ENCODE results near the gene OS9. TPM values are rescaled to one million over a fixed set of nuclear protein-coding genes. Genes with fewer than 3 reads are reported as not detected.

The OS9 gene
- polyA plus RNA-seq, 2 of the 4 experiments (the other 2 are of a cell fraction): 128 to 183 TPM

DNA sequence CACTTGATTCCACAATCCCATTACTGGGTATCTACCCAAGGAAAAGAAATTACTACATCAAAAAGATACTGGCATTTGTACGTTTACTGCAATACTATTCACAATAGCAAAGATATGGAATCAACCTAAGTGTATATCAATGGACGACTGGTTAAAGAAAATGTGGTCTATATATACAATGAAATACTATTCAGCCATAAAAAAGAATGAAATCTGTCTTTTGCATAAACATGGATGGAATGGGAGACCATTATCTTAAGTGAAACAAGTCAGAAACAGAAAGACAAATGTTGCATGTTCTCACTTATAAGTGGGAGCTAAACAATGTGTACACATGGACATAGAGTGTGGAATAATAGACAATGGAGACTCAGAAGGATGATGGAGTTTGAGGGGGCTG is 5.0 kb upstream of the OS9 start:
- no peak for ATAC-seq
- TF ChIP-seq CBX2 (IDR thresholded peaks at IDR 0.05; ENCODE audit: borderline replicate concordance, low read depth) (no peak), BHLHE40 (IDR thresholded peaks at IDR 0.05; ENCODE audit: low read depth, low read length) (no peak), JUNB (IDR thresholded peaks at IDR 0.05) (no peak), JUN (IDR thresholded peaks at IDR 0.05) (no peak), CHD4 (IDR thresholded peaks at IDR 0.05; ENCODE audit: borderline replicate concordance) (no peak), EP300 (IDR thresholded peaks at IDR 0.05) (no peak), CBX8 (IDR thresholded peaks at IDR 0.05) (no peak), RAD21 (conservative IDR thresholded peaks at IDR 0.05 in 1 of 2, IDR thresholded peaks at IDR 0.05 in 1 of 2) (no peak), HOXA7 (CRISPR knock-in tag; IDR thresholded peaks at IDR 0.05) (no peak), EHMT2 (IDR thresholded peaks at IDR 0.05; ENCODE audit: low read depth) (no peak), TP53 (CRISPR knock-in tag; IDR thresholded peaks at IDR 0.05) (no peak), RARB (CRISPR knock-in tag; IDR thresholded peaks at IDR 0.05) (no peak)
- TF ChIP-seq, protein P1, sequence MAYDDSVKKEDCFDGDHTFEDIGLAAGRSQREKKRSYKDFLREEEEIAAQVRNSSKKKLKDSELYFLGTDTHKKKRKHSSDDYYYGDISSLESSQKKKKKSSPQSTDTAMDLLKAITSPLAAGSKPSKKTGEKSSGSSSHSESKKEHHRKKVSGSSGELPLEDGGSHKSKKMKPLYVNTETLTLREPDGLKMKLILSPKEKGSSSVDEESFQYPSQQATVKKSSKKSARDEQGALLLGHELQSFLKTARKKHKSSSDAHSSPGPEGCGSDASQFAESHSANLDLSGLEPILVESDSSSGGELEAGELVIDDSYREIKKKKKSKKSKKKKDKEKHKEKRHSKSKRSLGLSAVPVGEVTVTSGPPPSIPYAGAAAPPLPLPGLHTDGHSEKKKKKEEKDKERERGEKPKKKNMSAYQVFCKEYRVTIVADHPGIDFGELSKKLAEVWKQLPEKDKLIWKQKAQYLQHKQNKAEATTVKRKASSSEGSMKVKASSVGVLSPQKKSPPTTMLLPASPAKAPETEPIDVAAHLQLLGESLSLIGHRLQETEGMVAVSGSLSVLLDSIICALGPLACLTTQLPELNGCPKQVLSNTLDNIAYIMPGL (CRISPR knock-in tag; IDR thresholded peaks at IDR 0.05; ENCODE audit: borderline replicate concordance): no peak
- TF ChIP-seq, protein P2, sequence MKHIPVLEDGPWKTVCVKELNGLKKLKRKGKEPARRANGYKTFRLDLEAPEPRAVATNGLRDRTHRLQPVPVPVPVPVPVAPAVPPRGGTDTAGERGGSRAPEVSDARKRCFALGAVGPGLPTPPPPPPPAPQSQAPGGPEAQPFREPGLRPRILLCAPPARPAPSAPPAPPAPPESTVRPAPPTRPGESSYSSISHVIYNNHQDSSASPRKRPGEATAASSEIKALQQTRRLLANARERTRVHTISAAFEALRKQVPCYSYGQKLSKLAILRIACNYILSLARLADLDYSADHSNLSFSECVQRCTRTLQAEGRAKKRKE (CRISPR knock-in tag; IDR thresholded peaks at IDR 0.05; ENCODE audit: low read depth): no peak
- TF ChIP-seq, protein P3, sequence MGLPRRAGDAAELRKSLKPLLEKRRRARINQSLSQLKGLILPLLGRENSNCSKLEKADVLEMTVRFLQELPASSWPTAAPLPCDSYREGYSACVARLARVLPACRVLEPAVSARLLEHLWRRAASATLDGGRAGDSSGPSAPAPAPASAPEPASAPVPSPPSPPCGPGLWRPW (IDR thresholded peaks at IDR 0.05): no peak
- no peak overlapping the region for H3K27ac ChIP-seq
- H3K9me3 ChIP-seq: peaks cover 10% of the 10 kb centered on the region; the same call in 1 of the 3 replicates
- ChIA-PET POLR2A (no interaction called here), CTCF (no interaction called here)
- peaks cover 4% of the 10 kb centered on the region; the same call in 1 of the 3 replicates for H3K4me1 ChIP-seq
- 3% methylated on average over 2 of the region's 2 CpGs for WGBS (ENCODE audit: missing lambda C conversion rate)
- no peak for FAIRE-seq
- H3K4me2 ChIP-seq: no peak overlapping the region
- DNase-seq (ENCODE audit: low read depth in 1 of 2, low spot score in 1 of 2): no peak
- H3K4me3 ChIP-seq: no peak overlapping the region

DNA sequence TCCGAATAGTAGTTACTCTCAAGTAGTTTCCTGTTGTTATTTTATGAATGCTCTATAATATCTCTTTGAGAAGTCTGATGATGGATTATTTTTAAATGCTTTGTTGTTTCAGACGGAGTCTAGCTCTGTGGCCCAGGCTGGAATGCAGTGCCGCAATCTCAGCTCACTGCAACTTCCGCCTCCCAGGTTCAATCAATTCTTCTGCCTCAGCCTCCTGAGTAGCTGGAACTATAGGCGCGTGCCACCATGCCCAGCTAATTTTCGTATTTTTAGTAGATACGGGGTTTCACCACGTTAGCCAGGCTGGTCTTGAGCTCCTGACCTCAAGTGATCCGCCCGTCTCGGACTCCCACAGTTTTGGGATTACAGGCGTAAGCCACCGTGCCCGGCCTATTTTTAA is 1.4 kb upstream of the OS9 start:
- no peak for DNase-seq (ENCODE audit: low read depth in 1 of 2, low spot score in 1 of 2)
- Histone ChIP-seq H3K4me2 (no peak overlapping the region), H3K27ac (no peak overlapping the region), H3K4me1 (peaks cover 10% of the 10 kb centered on the region; the same call in 2 of the 3 replicates), H3K4me3 (no peak overlapping the region), H3K9me3 (peaks cover 7% of the 10 kb centered on the region; the same call in 1 of the 3 replicates)
- FAIRE-seq: no peak
- ChIA-PET CTCF (interaction anchor here (0.9 to 2.7 kb wide), 20 partner anchors 10 to 169 kb away, joined by 3 to 16 read pairs (median 4); partner anchors contain the start of gene B4GALNT1), POLR2A (no interaction called here)
- ATAC-seq: no peak
- 79% methylated on average over 15 of the region's 15 CpGs for WGBS (ENCODE audit: missing lambda C conversion rate)
- TF ChIP-seq HOXB5 (CRISPR knock-in tag; IDR thresholded peaks at IDR 0.05) (no peak), CBX2 (IDR thresholded peaks at IDR 0.05; ENCODE audit: borderline replicate concordance, low read depth) (no peak), RCOR1 (IDR thresholded peaks at IDR 0.05; ENCODE audit: low read depth, low read length) (no peak), FOSB (CRISPR knock-in tag; IDR thresholded peaks at IDR 0.05) (no peak), POLR2AphosphoS2 (conservative IDR thresholded peaks at IDR 0.05; ENCODE audit: low read length) (no peak)
- TF ChIP-seq, protein P3 (IDR thresholded peaks at IDR 0.05): no peak
- TF ChIP-seq, protein P1 (CRISPR knock-in tag; IDR thresholded peaks at IDR 0.05; ENCODE audit: borderline replicate concordance): no peak

Measured in A549 (cell line).